HepG2 (cell line): ENCODE measurements around the gene MIER2. TPM values are rescaled to one million over a fixed set of nuclear protein-coding genes. Genes with fewer than 3 reads are reported as not detected.

ENCODE experiments used
- JUN ChIP-seq: sonication (generic); formaldehyde crosslinking; IDR thresholded peaks from 2 replicates; pipeline ENCODE4 v1.4.0; 2020; ENCODE audit warnings: mild to moderate bottlenecking, missing genetic modification reagents
- ZNF180 ChIP-seq: sonication (generic); formaldehyde crosslinking; IDR thresholded peaks from 2 replicates; pipeline ENCODE4 v1.4.0; 2020; ENCODE audit warnings: low read depth, missing genetic modification reagents, borderline replicate concordance
- ZNF337 ChIP-seq: sonication (generic); formaldehyde crosslinking; IDR thresholded peaks from 2 replicates; pipeline ENCODE4 v1.5.1; 2020; ENCODE audit warnings: missing genetic modification reagents, low read depth, mild to moderate bottlenecking, borderline replicate concordance
- ZNF431 ChIP-seq: sonication (generic); formaldehyde crosslinking; IDR thresholded peaks from 2 replicates; pipeline ENCODE4 v1.9.0; 2022; ENCODE audit warnings: missing genetic modification reagents, low read depth, mild to moderate bottlenecking, borderline replicate concordance
- polyA plus RNA-seq, 8 experiments: library from polyadenylated mRNA; depleted of rRNA in 3 of 8; stranded (reverse) in 7 of 8; unstranded in 1 of 8; fragments of >200 nt; fragmentation: Illumina TruSeq in 4 of 8; extraction: Trizol in 4 of 8; gene quantifications; 2 replicates each; pipeline versions ENCODE4 v1.2.1 to v1.2.3, GENCODE V29; 2011 to 2016; ENCODE audit warnings: low read depth in 4 of 8, missing spikeins in 1 of 8, mixed read lengths in 1 of 8; ENCODE audit not compliant: insufficient read depth in 1 of 8
- total RNA-seq, 5 experiments: library from RNA; depleted of rRNA; stranded (reverse); fragments of >200 nt; fragmentation: Illumina TruSeq; extraction: Trizol; gene quantifications; 2 replicates each; pipeline ENCODE4 v1.2.3, GENCODE V29; 2016; ENCODE audit warnings: low read depth in 1 of 5
- TF ChIP-seq, protein P1 (sequence below): IDR thresholded peaks from 2 replicates; pipeline ENCODE4 v1.6.1; 2016; ENCODE audit warnings: control low read depth
- TF ChIP-seq, protein P2 (sequence below): sonication (generic); formaldehyde crosslinking; IDR thresholded peaks from 2 replicates; pipeline ENCODE4 v1.4.0; 2020; ENCODE audit warnings: missing genetic modification reagents, borderline replicate concordance
- TF ChIP-seq, protein P3 (sequence below): sonication (generic); formaldehyde crosslinking; IDR thresholded peaks from 2 replicates; pipeline ENCODE4 v1.5.1; 2020; ENCODE audit warnings: missing genetic modification reagents, mild to moderate bottlenecking, borderline replicate concordance

MIER2 gene
- total and polyA plus RNA-seq, 2 of the 13 experiments (the other 11 are each of a cell fraction or from before 2014, with no cell fraction given): 9.6 to 25.7 TPM

DNA sequence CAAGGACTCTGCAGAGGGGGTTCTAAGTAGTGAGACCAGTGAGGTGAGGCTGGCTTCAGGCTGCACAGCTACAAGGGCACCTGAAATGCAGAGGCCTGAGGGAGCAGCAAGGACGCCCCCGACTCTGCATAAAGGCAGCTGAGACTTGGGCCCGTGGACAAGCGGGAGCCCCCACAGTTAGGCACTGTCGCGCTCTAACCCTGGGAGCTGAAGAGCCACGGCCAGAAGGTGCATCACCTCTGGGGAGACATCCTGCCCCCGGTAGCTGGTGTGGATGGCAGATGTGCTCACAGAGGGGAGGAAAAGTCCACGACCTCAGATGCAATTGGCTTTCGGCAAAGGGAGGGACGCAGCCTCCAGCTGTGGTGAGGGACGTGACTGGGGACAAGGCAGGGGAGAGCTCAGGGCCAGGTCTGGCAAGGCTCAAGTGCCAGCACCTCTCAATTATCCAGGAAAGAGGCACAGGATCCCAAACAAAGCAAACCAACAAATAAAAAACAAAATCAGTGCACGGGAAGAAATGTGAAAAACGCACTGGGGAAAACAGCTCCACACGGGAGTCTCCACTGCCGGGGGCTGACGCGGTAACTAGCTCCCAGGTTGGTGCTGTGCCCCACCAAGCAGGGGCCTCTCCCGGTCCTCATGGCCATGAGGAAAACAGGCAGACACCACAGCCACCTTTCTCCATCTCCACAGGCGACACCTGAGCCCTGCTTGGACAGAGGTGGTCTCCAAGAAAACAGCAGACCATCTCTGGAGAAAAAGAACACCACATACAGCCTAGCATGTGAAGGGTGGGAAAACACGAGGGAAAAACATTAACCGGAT is 30.4 kb downstream of the MIER2 start (continued):
- TF ChIP-seq, protein P1, sequence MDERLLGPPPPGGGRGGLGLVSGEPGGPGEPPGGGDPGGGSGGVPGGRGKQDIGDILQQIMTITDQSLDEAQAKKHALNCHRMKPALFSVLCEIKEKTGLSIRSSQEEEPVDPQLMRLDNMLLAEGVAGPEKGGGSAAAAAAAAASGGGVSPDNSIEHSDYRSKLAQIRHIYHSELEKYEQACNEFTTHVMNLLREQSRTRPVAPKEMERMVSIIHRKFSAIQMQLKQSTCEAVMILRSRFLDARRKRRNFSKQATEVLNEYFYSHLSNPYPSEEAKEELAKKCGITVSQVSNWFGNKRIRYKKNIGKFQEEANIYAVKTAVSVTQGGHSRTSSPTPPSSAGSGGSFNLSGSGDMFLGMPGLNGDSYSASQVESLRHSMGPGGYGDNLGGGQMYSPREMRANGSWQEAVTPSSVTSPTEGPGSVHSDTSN: no peak
- TF ChIP-seq ZNF180 (CRISPR knock-in tag): no peak
- TF ChIP-seq JUN (CRISPR knock-in tag): no peak
- TF ChIP-seq ZNF431 (CRISPR knock-in tag): no peak
- no peak for TF ChIP-seq ZNF337 (CRISPR knock-in tag)
- TF ChIP-seq, protein P2, sequence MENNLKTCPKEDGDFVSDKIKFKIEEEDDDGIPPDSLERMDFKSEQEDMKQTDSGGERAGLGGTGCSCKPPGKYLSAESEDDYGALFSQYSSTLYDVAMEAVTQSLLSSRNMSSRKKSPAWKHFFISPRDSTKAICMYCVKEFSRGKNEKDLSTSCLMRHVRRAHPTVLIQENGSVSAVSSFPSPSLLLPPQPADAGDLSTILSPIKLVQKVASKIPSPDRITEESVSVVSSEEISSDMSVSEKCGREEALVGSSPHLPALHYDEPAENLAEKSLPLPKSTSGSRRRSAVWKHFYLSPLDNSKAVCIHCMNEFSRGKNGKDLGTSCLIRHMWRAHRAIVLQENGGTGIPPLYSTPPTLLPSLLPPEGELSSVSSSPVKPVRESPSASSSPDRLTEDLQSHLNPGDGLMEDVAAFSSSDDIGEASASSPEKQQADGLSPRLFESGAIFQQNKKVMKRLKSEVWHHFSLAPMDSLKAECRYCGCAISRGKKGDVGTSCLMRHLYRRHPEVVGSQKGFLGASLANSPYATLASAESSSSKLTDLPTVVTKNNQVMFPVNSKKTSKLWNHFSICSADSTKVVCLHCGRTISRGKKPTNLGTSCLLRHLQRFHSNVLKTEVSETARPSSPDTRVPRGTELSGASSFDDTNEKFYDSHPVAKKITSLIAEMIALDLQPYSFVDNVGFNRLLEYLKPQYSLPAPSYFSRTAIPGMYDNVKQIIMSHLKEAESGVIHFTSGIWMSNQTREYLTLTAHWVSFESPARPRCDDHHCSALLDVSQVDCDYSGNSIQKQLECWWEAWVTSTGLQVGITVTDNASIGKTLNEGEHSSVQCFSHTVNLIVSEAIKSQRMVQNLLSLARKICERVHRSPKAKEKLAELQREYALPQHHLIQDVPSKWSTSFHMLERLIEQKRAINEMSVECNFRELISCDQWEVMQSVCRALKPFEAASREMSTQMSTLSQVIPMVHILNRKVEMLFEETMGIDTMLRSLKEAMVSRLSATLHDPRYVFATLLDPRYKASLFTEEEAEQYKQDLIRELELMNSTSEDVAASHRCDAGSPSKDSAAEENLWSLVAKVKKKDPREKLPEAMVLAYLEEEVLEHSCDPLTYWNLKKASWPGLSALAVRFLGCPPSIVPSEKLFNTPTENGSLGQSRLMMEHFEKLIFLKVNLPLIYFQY: no peak
- TF ChIP-seq, protein P3, sequence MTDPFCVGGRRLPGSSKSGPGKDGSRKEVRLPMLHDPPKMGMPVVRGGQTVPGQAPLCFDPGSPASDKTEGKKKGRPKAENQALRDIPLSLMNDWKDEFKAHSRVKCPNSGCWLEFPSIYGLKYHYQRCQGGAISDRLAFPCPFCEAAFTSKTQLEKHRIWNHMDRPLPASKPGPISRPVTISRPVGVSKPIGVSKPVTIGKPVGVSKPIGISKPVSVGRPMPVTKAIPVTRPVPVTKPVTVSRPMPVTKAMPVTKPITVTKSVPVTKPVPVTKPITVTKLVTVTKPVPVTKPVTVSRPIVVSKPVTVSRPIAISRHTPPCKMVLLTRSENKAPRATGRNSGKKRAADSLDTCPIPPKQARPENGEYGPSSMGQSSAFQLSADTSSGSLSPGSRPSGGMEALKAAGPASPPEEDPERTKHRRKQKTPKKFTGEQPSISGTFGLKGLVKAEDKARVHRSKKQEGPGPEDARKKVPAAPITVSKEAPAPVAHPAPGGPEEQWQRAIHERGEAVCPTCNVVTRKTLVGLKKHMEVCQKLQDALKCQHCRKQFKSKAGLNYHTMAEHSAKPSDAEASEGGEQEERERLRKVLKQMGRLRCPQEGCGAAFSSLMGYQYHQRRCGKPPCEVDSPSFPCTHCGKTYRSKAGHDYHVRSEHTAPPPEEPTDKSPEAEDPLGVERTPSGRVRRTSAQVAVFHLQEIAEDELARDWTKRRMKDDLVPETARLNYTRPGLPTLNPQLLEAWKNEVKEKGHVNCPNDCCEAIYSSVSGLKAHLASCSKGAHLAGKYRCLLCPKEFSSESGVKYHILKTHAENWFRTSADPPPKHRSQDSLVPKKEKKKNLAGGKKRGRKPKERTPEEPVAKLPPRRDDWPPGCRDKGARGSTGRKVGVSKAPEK (CRISPR knock-in tag): no peak
- TF ChIP-seq, all 625 proteins: peak for 0
